GM23338 (cell line): ENCODE data around the gene GNAZ.

Source experiments
- CREB1 ChIP-seq: fragments of 250-450 bp; sonication (Bioruptor Pico); IDR thresholded peaks from 2 replicates; pipeline ENCODE4 v1.5.0; 2020; ENCODE audit warnings: low read depth, mild to moderate bottlenecking, moderate library complexity
- EZH2 ChIP-seq: fragments of 200-600 bp; sonication (generic); IDR thresholded peaks from one replicate; pipeline ENCODE4 v1.8.0; 2017; ENCODE audit warnings: antibody characterized with exemption, mild to moderate bottlenecking, low read depth; ENCODE audit not compliant: unreplicated experiment
- EZH2phosphoT487 ChIP-seq: fragments of 200-600 bp; sonication (generic); IDR thresholded peaks from one replicate; pipeline ENCODE4 v1.8.1; 2018; ENCODE audit warnings: antibody characterized with exemption; ENCODE audit not compliant: unreplicated experiment
- POLR2AphosphoS5 ChIP-seq: IDR thresholded peaks from 2 replicates; pipeline ENCODE4 v1.6.1; 2016; ENCODE audit warnings: antibody characterized with exemption, low read depth
- TF ChIP-seq, protein P1 (sequence below), 2 experiments: fragments of 200-600 bp in 1 of 2; sonication (generic) in 1 of 2; conservative IDR thresholded peaks; 2 replicates each; pipeline versions ENCODE4 v1.5.1 to v1.6.1; 2016 to 2017; ENCODE audit warnings: antibody characterized with exemption in 2 of 2, low read depth in 2 of 2, mild to moderate bottlenecking in 2 of 2, moderate library complexity in 1 of 2

DNA sequence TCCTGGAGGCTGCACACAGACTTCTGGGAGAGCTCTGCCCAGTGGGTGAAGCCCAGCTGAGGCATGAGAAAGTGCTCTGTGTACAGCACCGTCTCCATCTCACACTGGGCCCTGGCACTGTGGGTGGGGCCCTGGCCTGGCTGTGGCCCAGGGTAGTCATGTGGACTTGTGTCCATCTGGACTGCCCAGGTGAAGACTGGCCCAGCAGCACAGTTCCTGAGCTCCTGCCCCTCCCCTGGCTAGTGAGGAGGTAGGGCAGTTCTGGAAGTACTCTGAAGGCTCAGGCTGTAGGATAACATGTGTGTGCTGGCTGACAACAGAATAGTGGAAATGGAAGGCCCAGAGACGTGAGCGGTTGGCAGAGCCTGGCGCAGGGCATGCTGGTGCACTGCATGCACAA is 36.0 kb downstream of the GNAZ start:
- TF ChIP-seq, protein P1, sequence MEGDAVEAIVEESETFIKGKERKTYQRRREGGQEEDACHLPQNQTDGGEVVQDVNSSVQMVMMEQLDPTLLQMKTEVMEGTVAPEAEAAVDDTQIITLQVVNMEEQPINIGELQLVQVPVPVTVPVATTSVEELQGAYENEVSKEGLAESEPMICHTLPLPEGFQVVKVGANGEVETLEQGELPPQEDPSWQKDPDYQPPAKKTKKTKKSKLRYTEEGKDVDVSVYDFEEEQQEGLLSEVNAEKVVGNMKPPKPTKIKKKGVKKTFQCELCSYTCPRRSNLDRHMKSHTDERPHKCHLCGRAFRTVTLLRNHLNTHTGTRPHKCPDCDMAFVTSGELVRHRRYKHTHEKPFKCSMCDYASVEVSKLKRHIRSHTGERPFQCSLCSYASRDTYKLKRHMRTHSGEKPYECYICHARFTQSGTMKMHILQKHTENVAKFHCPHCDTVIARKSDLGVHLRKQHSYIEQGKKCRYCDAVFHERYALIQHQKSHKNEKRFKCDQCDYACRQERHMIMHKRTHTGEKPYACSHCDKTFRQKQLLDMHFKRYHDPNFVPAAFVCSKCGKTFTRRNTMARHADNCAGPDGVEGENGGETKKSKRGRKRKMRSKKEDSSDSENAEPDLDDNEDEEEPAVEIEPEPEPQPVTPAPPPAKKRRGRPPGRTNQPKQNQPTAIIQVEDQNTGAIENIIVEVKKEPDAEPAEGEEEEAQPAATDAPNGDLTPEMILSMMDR (conservative IDR thresholded peaks at IDR 0.05; ENCODE audit: low read depth in 2 of 2), result no peak
- TF ChIP-seq EZH2phosphoT487, result no peak
- no peak for TF ChIP-seq POLR2AphosphoS5
- TF ChIP-seq CREB1, result no peak
- no peak for TF ChIP-seq EZH2
